DOHH2 (cell line): ENCODE results near the gene MYPN.

Experiments
- CTCF ChIP-seq: fragments of 200-600 bp; sonication (generic); IDR thresholded peaks from one replicate; pipeline ENCODE4 v1.5.1; 2014; ENCODE audit warnings: antibody characterized with exemption, mild to moderate bottlenecking, low read depth, low read length; ENCODE audit not compliant: poor library complexity, severe bottlenecking
- EZH2phosphoT487 ChIP-seq: fragments of 200-600 bp; sonication (generic); IDR thresholded peaks from 2 replicates; pipeline ENCODE4 v1.6.1; 2017; ENCODE audit warnings: borderline replicate concordance, mild to moderate bottlenecking, antibody characterized with exemption, low read length, moderate library complexity, mixed read lengths

GRCh38 chr10:68142761-68143160 is 33.5 kb downstream of the MYPN start:
- TF ChIP-seq CTCF, result no peak
- TF ChIP-seq EZH2phosphoT487, result no peak
